HG02642 (cell line): ENCODE results near the gene TMC1.
"Not testable (repeated sequence)": the region's sequence is repeated elsewhere in the genome, so short reads cannot be mapped to it uniquely, and the experiment has no call there.

ENCODE experiments used
- ATAC-seq: cut with Tn5 transposase; IDR thresholded peaks from one replicate; pipeline ENCODE4 v1.9.1; 2021; ENCODE audit warnings: mild to moderate bottlenecking; ENCODE audit not compliant: unreplicated experiment, poor library complexity

Gene TMC1

DNA sequence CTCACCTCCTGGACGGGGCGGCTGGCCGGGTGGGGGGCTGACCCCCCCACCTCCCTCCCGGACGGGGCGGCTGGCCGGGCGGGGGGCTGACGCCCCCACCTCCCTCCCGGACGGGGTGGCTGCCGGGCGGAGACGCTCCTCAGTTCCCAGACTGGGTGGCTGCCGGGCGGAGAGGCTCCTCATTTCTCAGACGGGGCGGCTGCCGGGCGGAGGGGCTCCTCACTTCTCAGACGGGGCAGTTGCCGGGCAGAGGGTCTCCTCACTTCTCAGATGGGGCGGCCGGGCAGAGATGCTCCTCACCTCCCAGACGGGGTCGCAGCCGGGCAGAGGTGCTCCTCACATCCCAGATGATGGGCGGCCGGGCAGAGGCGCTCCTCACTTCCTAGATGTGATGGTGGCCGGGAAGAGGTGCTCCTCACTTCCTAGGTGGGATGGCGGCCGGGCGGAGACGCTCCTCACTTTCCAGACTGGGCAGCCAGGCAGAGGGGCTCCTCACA is 285.0 kb downstream of the TMC1 start:
- ATAC-seq: not testable (repeated sequence)

DNA sequence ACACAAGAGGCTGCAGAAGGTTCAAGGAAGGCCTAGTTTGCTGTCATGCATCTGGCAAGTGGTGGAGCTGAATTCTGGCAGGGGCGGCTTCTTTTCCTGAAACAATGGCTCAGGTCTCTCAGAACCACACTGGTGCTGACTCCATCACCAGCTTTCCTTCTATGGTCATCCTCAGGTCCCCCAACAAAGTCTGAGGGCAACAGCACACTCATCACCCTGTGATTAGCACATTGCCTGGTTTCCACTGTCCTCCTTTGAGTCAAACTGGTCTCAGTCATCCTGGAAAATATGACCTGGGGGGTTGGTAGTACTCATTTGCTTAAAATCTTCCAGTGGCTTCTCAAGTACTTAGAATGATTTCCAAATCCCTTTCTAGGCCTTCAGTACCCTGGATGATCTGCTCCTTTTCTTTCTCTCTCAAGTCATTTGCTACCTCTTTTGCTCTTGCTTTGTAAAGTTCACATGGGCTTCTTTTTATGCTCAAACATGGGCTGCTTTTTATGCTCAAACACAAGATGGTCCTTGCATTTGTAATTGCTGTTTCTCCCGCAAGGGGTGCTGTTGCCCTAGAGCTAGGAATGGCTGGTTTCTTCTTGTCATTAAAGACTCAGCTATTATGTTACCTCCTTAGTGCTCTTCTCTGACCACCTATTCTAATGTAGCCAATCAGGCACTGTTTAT is 286.5 kb downstream of the TMC1 start:
- no peak for ATAC-seq

DNA sequence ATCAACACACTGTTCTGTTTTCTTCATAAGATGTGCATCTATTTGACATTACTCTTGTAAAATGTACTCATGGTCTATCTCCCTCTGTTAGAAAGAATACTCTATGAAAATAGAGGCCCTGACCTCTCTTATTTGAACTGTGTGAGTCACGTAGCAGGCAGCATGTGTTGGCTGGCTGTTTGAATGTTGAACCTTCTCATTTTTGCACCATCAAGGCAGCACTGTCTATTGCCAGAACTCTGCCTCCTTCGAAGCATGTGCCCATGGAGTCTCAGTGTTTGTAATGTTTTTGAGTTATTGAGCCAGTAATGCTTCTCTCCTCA is 287.0 kb downstream of the TMC1 start:
- no peak for ATAC-seq

DNA sequence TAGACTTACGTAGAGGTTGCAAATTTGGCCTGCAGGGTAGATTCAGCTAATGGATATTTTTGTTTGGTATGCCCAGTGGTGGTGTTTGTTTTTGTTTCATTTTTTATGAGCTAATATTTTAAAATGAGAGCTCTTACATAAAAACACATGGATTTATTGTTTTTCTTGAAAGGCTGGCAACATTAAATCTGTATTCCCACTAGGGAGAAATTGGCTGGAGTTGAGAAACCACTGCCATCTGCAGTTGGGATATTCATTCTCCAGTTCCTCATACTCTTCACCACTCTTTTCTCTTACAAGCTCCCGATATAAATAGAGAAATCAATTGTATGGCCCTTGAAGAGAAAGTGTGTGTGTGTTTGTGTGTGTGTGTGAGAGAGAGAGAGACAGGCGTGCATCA is 288.2 kb downstream of the TMC1 start:
- no peak for ATAC-seq

DNA sequence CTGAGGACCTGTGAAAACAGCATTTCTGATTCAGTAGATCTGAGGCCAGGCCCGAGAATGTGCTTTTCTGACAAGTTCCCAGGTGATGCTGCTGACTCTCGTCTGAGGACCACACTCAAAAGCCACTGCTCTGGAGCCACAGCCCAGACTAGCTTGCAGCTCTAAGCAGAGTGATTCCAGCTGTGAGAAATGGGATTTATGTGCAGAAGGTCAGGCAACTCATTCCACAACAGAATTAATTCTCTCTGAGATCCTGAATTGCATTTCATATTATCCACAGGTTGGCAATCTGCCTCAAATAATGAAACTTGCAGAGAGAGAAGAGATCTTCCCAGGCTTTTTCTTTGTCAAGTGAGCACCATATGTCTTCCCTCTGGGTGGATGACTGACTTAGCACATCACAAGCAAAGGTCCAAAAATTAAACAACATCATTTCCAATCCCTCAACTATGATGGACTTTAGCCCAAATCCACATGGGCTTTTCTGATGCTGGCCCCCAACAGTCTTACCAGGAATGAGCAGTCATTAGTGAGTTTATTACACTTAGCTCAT is 291.2 kb downstream of the TMC1 start:
- ATAC-seq: no peak

DNA sequence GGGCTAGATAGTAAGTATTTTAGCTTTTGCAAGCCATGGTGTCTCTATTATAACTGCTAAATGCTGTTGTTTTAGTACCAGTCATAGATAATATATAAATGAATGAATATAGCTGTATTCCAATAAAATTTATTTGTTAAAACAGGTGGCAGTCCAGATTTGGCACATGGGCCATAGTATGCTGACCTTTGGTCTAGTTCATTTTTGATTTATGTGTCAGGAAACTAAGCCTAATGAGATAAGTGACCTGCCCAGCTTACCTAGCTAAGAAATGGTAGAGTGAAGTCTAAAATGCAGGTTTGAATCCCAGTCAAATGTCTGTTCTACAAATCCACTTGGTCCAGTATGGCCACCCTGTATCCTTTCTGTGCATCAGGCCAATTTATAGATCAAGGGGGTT is 292.1 kb downstream of the TMC1 start:
- ATAC-seq: no peak

DNA sequence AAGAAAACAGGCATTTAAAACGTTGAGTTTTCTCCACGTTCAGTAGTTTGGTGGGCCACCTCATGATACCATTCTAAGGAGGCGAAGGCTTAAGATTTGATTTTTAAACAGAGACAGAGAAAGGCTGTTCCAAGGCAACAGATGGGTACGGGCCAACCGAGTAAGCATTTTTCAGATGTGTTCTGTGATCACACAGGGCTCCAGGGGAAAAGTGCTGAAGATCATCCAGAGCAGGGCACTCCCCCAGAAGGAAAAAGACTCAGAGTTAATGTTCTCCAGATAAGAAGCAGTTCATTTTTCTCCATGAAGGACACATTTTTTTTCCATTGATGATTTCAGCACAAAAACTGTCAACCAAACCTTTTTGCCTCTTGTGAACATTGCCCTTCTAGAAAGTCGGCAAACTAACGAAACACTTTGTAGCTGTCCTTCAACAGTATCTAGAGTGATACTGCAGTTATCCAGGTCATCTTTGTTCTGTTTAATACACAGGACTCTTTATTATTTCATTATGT is 292.7 kb downstream of the TMC1 start:
- no peak for ATAC-seq

DNA sequence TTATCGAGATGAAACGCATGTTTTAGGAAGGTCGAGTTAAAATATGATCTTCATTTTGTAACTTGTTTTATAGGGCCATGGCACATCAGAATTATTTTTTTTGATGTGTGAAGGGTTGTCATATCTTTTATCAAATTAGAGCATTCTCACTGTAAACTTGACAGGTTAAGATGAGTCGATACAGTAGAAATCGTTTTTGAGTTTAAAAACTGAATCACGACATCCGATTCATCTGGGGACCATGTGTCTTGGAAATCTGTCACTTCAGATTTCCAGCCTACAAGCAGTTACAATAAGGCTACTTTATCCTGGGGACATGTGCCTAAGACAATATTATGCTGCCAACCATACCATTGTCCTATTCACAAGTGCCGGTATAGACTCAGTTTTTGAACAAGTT is 295.3 kb downstream of the TMC1 start:
- ATAC-seq: no peak

DNA sequence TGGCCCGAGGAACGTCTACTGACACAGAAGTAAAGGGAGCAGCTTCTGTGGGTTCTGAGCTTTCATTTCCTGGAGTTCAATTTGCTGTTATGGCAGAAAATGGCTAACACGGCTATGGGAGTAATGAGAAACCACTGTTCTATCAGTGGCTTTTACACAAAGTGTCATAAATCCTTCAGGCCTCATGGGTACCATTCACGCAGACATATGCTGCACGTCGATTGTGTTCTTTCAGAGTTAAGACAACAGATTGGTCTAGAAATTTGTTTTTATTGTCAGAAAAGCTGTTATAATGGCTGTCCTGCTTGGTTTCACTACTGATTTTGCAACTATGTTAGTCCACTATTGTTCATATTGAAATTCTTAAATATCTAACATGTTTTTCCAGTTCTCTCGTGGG is 296.0 kb downstream of the TMC1 start:
- ATAC-seq: no peak

DNA sequence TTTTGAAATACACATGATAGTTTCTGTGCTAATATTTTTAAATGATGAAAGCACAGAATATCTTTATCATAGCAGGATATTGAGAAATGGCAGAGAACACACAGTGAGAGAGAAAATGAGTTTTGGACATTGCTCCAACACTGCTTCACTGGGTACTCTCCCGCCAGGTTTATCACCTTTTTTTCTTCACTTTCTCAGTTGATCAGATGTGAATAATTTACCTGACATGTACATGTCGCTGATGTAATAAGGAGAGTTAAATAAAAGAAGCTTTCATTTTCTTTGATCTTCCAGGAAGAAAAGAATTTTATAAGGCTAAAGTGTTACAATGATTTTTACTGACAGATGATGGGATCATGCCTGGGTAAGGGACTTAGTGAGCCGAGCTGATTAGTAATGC is 297.0 kb downstream of the TMC1 start:
- no peak for ATAC-seq

DNA sequence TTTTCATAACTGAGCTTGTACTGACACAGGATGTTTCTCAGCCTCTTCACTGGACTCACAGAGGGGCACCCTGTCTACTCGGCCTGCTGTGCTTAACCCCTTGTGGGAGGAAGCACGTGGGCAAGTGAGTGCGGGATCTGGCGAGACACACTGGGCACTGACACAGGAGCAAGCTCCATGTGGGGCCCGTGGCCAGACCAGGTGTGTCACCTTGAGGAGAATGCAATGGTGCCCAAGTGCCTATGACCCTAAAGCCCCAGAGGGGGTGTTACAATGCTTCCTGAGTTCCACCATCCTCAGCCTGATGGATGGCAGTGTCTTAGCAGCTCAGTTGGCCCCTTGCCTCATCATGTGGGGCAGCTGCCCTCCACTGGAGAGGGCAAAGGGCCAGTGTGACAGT is 302.6 kb downstream of the TMC1 start:
- no peak for ATAC-seq

DNA sequence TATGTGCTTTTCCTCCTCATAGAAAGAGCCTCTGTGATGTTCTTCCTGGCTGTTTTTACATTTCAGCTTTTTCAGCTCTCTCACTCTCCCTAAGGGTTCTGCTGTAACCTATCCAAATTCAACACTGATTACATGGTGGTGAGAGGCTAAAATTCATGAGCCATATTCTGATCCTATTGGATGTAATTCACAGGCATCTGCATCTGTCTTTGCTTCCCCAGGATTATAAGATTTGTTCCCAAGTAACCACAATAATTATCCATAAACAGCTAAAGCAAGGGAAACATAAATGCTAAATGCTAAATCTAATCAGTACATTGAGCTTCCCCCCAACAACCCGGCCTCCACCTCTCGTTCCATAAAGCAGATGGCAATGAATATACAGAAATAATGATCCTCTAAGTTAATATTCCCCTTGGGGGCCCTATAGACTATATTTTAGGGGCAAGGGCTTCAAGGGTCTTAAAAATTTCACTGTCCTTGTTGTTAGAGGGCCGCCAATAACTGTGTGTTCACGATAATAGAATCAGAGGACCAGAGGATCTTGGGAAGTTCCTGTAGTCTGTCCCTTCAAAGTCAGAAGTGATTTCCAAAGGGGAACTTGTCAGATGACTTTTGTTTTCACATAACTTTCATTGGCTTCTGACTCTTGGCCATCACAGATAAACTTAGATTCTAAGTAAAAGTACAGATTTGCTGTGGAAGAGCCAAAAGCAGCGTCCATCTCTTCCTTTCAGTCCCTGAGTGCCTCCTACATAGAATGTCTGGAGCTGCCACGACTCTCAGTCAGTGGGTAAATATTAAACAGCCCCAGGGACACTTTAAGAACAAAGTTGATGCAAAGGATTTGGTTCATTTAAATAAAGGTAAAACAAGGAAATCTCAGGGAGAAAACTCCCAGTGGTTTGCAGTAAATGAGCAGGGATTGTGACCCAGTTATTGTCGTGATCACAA is 305.9 kb downstream of the TMC1 start:
- no peak for ATAC-seq

DNA sequence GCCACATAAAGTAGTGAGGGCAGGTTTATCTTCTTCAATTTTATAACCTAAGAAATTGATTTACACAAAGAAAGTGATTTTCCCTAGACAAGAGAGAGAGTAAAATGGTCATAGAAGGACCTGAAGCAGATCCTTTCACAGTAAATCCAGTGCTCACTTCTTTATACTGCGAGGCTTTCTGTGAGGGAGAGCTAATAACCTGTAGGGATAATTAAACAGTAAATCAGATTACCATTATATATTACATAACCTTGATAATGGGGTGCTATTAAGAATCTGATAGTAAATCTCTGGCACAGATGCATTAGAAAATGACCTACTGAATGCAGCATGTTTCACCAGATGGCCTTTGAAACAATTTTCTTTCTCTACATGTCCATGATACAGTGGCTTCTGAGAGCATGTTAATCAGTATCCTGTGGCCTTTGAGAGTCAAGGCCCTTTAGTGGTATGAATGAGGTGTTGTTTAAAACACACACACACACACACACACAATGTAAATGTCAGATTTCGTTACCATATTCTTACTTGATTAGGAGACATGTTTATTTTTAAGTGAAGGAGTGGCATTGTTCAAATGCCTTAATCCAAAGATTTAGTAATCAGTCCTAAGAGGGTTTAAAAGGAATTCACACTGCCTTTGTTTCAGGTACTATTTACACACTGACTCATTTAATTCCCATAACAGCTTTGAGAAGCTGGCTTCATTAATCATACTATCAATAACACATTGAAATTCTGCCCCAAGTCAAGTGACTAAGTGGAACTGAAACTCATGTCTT is 306.7 kb downstream of the TMC1 start:
- ATAC-seq: no peak

DNA sequence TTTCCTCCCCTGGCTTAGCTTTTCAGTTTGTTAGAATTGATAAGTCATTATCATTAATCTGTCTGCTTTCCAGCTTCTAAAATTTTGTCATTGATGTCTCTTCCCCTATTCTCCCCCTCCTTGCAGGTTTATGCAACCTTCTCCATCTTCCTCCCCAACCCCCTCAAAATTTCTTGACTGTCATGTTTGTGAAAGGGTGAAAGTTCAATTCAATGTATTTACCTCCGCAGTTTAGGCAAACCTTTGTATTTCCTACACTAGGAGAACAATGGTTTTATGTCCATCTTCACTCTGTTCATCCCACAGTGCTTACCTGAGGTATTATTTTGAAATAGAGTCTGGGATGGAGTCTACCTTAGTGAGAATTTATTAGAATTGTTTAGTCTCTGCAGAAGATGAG is 313.6 kb downstream of the TMC1 start:
- ATAC-seq: no peak

DNA sequence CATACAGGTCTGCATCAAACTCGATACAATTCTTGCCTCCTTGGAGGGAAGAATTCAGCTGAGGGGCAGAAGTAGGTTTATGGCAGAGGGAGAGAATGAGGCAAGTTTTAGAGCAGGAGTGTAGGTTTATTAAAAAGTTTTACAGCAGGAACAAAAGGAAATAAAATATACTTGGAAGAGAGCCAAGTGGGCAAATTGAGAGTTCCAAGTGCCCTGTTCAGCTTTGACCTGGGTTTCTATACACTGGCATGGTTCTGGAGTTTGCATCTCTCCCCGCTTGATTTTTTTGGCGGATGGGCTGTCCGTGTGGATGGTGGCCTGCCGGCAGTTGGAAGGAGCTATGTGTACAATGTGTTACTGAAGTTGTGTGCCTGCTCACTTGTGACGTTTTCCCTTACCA is 315.4 kb downstream of the TMC1 start:
- no peak for ATAC-seq

DNA sequence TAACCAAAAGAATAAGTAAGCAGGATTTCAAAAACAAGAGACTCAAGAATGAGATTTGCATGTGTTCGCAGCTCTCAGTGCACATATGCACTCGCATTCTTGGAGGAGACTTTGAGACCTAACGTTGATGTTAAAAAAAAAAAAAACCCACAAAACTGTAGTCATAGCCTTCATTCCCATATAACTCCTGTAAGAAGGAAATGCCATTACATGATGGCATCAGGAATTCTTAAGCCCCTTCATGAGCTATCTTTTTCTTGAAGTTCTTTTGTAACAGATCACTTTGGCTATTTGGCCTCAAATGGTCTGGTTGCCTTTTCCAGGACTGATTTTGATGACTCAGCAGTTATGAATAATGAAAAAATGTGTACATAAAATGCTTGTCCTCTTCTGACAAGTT is 317.7 kb downstream of the TMC1 start:
- no peak for ATAC-seq

DNA sequence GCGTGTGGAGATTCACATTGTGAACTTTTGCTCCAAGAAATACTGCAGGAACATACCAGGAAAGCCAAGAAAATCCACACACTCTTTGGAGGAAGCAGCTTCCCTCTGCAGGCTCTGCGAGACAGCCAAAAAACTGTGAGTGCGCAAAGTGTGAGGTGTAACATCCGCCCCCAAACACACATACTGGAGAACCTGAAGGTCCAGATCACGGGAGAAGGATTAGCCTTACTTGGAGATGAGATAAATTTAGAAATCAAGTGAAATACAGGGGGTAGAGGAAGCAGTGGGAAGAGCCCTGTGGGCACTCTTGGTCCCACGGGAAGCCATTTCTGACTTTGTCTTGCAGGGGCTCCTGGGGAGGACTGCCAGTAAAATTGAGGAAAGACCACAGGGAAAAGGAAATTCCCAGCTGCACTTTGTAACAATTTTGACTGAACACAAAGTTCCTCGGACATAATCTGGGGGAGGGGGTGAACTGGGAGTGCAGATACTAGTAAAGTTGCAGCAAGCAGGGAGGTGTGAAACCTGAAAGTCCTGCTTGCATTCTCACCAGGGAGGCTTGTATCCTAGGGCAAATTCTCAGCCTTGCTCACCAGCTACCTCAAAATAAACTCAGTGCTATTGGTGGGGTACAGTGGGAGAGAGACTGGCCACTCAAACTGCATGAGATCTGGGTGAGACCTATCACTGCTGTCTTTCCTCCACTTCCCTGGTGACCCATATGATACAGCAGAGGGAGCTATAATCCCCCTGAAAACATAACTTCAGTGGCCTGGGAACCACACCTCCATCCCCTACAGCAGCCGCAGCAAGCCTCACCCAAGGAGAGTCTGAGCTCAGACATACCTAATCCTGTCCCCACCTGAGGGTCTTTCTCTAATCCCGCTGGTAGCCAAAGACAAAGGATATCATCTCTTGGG is 322.4 kb downstream of the TMC1 start:
- ATAC-seq: no peak

DNA sequence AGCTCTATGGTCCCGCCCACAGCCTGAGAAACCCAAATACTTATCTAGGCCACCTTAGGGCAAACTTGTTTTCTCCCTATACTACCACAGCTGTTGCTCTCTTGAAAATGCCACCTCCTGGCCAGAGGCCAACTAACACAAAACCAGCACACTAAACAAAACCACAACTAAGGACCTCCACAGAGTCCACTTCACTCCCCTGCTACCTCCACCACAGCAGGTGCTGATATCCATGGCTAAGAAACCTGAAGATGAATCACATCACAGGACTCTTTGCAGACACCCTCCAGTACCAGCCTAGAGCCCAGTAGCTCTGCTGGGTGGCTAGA is 323.0 kb downstream of the TMC1 start:
- no peak for ATAC-seq

DNA sequence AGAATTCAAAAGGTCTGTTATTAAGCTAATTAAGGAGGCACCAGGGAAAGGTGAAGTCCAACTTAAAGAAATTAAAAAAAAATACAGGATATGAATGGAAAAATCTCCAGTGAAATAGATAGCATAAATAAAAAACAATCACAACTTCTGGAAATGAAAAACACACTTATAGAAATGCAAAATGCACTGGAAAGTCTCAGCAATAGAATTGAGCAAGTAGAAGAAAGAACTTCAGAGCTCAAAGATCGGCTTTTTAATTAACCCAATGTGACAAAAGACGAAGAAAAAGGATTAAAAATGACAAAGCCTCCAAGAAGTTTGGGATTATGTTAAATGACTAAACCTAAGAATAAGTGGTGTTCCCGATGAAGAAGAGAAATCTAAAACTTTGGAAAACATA is 323.6 kb downstream of the TMC1 start:
- not testable (repeated sequence) for ATAC-seq

DNA sequence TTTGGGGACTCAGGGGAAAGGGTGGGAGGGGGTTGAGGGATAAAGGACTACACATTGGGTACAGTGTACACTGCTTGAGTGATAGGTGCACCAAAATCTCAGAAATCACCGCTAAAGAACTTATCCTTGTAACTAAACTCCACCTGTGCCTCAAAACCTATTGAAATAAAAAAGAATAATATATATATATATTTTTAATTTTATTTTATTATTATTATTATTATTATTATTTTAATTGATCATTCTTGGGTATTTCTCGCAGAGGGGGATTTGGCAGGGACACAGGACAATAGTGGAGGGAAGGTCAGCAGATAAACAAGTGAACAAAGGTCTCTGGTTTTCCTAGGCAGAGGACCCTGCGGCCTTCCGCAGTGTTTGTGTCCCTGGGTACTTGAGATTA is 328.8 kb downstream of the TMC1 start:
- ATAC-seq: not testable (repeated sequence)
